Measurements from ENCODE around the gene KCND3. TPM values are rescaled to one million over a fixed set of nuclear protein-coding genes. Genes with fewer than 3 reads are reported as not detected.

KCND3 gene
- total RNA-seq, 1 donor from 2014 or later: 5.5 TPM

GRCh38 chr1:111811891-111812290 is 177.6 kb downstream of the KCND3 start:
- intact Hi-C loops (cut with DNase I): no loop called here
- Histone ChIP-seq H3K36me3 (no peaks in the 10 kb centered on the region), H3K4me3 (no peak overlapping the region), H3K9me3 (no peaks in the 10 kb centered on the region), H3K27me3 (ENCODE audit: low read depth) (no peaks in the 10 kb centered on the region), H3K27ac (no peak overlapping the region), H3K4me1 (no peaks in the 10 kb centered on the region)
- no peak for ATAC-seq
- DNase-seq: no peak
- no peak for TF ChIP-seq CTCF (IDR thresholded peaks at IDR 0.05)

- no peaks in the 10 kb centered on the region for H3K36me3 ChIP-seq
- H3K4me3 ChIP-seq: no peak overlapping the region
- H3K27ac ChIP-seq: no peak overlapping the region
- H3K9me3 ChIP-seq: no peaks in the 10 kb centered on the region
- ATAC-seq: no peak
- no peak for DNase-seq
- TF ChIP-seq CTCF (IDR thresholded peaks at IDR 0.05): no peak
- intact Hi-C loops (cut with DNase I): no loop called here
- H3K4me1 ChIP-seq: no peaks in the 10 kb centered on the region
- H3K27me3 ChIP-seq (ENCODE audit: low read depth): peaks cover 4% of the 10 kb centered on the region
Observed at GRCh38 chr1:111805251-111805650, 184.2 kb downstream of the KCND3 start.

GRCh38 chr1:111804776-111805175 is 184.7 kb downstream of the KCND3 start:
- no peaks in the 10 kb centered on the region for H3K4me1 ChIP-seq
- no peak for TF ChIP-seq CTCF (IDR thresholded peaks at IDR 0.05)
- H3K27ac ChIP-seq: no peak overlapping the region
- intact Hi-C loops (cut with DNase I): no loop called here
- DNase-seq (no peak), ATAC-seq (no peak)
- no peaks in the 10 kb centered on the region for H3K36me3 ChIP-seq
- peaks cover 4% of the 10 kb centered on the region for H3K27me3 ChIP-seq (ENCODE audit: low read depth)
- no peaks in the 10 kb centered on the region for H3K9me3 ChIP-seq
- no peak overlapping the region for H3K4me3 ChIP-seq

- ATAC-seq: no peak
- no peak overlapping the region for H3K4me3 ChIP-seq
- H3K4me1 ChIP-seq: no peaks in the 10 kb centered on the region
- no peak overlapping the region for H3K27ac ChIP-seq
- no peak for DNase-seq
- H3K36me3 ChIP-seq: no peaks in the 10 kb centered on the region
- intact Hi-C loops (cut with DNase I): no loop called here
- peaks cover 4% of the 10 kb centered on the region for H3K27me3 ChIP-seq (ENCODE audit: low read depth)
- no peak for TF ChIP-seq CTCF (IDR thresholded peaks at IDR 0.05)
- H3K9me3 ChIP-seq: no peaks in the 10 kb centered on the region
Observed at GRCh38 chr1:111803951-111804350, 185.5 kb downstream of the KCND3 start.

- Histone ChIP-seq H3K9me3 (no peaks in the 10 kb centered on the region), H3K27ac (no peak overlapping the region), H3K27me3 (ENCODE audit: low read depth) (peaks cover 4% of the 10 kb centered on the region), H3K4me3 (no peak overlapping the region), H3K36me3 (no peaks in the 10 kb centered on the region), H3K4me1 (no peaks in the 10 kb centered on the region)
- intact Hi-C loops (cut with DNase I): no loop called here
- ATAC-seq (no peak), DNase-seq (no peak)
- no peak for TF ChIP-seq CTCF (IDR thresholded peaks at IDR 0.05)
Observed at GRCh38 chr1:111802984-111803383, 186.5 kb downstream of the KCND3 start.

GRCh38 chr1:111802110-111802509 is 187.4 kb downstream of the KCND3 start:
- H3K4me3 ChIP-seq: no peak overlapping the region
- no peak for ATAC-seq
- H3K4me1 ChIP-seq: no peaks in the 10 kb centered on the region
- H3K36me3 ChIP-seq: no peaks in the 10 kb centered on the region
- no peak for TF ChIP-seq CTCF (IDR thresholded peaks at IDR 0.05)
- no peak for DNase-seq
- intact Hi-C loops (cut with DNase I): no loop called here
- no peaks in the 10 kb centered on the region for H3K9me3 ChIP-seq
- H3K27me3 ChIP-seq (ENCODE audit: low read depth): peaks cover 4% of the 10 kb centered on the region
- no peak overlapping the region for H3K27ac ChIP-seq
